NB4 (cell line): ENCODE measurements around the gene RPL14.

Source experiments
- DNase-seq: peaks from one replicate; pipeline ENCODE4 v3.0.0; 2010; ENCODE audit warnings: low read depth
- H3K4me3 ChIP-seq: one replicate; pipeline ENCODE4 v1.5.1; 2011; ENCODE audit warnings: mild to moderate bottlenecking, low read depth, low read length, moderate library complexity
- CTCF ChIP-seq: IDR thresholded peaks from one replicate; pipeline ENCODE4 v1.5.1; 2012; ENCODE audit warnings: low read depth, low read length
- MYC ChIP-seq: IDR thresholded peaks from 2 replicates; pipeline ENCODE4 v1.6.1; 2011; ENCODE audit warnings: low read depth, low read length
- POLR2A ChIP-seq: IDR thresholded peaks from 2 replicates; pipeline ENCODE4 v1.6.1; 2011; ENCODE audit warnings: mild to moderate bottlenecking; ENCODE audit not compliant: insufficient read length; ENCODE audit errors: extremely low read depth
- TF ChIP-seq, protein P1 (sequence below): IDR thresholded peaks from 2 replicates; pipeline ENCODE4 v1.6.1; 2011; ENCODE audit warnings: low read depth, low read length

The RPL14 gene

DNA sequence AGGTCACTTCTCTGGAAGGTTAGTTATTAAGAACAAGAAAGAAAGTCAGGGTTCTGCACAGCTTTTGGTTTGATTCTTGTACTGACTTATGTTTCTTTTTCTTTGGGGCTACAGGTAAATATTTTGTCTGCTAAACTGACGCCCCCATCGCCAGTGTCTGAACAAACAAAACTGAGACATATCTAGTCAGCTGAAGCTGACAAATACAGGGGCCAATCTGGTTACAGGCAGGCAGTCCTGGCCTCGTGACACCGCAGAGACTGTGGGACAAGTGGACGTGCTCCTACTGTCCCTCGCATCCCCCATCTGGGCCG, 4.6 kb upstream of the RPL14 start:
- TF ChIP-seq MYC (no peak), CTCF (no peak), POLR2A (no peak)
- TF ChIP-seq, protein P1, sequence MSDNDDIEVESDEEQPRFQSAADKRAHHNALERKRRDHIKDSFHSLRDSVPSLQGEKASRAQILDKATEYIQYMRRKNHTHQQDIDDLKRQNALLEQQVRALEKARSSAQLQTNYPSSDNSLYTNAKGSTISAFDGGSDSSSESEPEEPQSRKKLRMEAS: no peak
- DNase-seq: no peak
- peak overlapping the region; percentile 79 for H3K4me3 ChIP-seq

GRCh38 chr3:40452876-40453730, 4.0 kb upstream of the RPL14 start:
- TF ChIP-seq CTCF (no peak), MYC (peak; percentile 32; the same call in 1 of the 2 replicates), POLR2A (peak; percentile 61)
- TF ChIP-seq, protein P1: peak; percentile 43; the same call in 1 of the 2 replicates
- peak; percentile 99 for DNase-seq
- H3K4me3 ChIP-seq: peak overlapping the region; percentile 79

- peak overlapping the region; percentile 79 for H3K4me3 ChIP-seq
- DNase-seq: no peak
- TF ChIP-seq POLR2A (no peak), MYC (no peak), CTCF (no peak)
- TF ChIP-seq, protein P1: no peak
Observed at GRCh38 chr3:40453933-40454332, 3.2 kb upstream of the RPL14 start.

DNA sequence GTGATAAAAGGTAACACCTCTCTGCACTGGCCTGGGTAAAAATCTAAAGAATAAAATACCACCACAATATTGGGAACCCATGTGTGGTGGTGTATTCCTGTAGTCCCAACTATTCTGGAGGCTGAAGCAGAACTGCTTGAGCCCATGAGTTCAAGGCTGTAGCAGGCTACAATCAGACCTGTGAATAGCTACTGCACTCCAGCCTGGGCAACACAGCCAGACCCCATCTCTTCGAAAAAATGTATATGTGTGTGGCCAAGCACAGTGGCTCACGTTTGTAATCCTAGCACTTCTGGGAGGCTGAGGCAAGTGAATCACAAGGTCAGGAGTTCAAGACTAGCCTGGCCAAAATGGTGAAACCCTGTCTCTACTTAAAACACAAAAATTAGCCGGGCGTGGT, 1.8 kb upstream of the RPL14 start:
- TF ChIP-seq MYC (no peak), CTCF (no peak), POLR2A (no peak)
- TF ChIP-seq, protein P1: no peak
- H3K4me3 ChIP-seq: no peak overlapping the region
- DNase-seq: no peak

GRCh38 chr3:40456279-40456939, 730 bp upstream of the RPL14 start:
- DNase-seq: no peak
- peak overlapping the region; percentile 100 for H3K4me3 ChIP-seq
- TF ChIP-seq MYC (no peak), POLR2A (no peak), CTCF (no peak)
- TF ChIP-seq, protein P1: no peak
